Body of pancreas (tissue), 4 donors: Measurements from ENCODE around the gene MAPT.

Experiments
- POLR2A ChIP-seq, 3 donors: fragments of 450-650 bp; IDR thresholded peaks; one replicate each; pipeline ENCODE4 v1.6.1; 2016; ENCODE audit warnings: antibody characterized with exemption in 3 of 3, mild to moderate bottlenecking in 2 of 3
- TF ChIP-seq, protein P1 (sequence below), 7 experiments: fragments of 450-650 bp in 4 of 7; fragments of 200-600 bp in 3 of 7; sonication (generic) in 3 of 7; IDR thresholded peaks; one replicate each; pipeline ENCODE4 v1.5.1; 2016 to 2019; ENCODE audit warnings: antibody characterized with exemption in 7 of 7

DNA sequence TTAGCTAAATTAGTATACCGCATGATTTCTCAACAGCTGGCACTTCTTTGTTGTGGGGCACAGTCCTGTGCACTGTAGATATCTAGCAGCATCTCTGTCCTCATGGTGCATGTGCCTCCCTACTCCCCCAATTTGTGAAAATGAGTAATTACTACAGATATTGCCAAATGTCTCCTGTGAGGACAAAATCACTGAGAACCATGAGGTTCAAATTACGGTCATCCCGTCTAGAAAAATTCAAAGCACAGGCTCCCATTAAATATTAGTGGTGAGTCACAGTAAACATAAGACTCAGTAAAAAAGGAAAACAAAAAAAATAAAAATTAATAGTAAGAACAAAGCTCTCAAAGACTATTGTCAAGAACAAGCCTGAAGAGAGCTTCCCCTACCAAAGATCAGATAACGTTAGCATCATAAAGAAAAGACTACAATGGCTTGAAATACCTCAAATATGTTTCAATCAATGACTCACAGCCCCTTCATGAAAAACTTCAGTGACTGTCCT lies 162.5 kb downstream of the MAPT start:
- TF ChIP-seq, protein P1, sequence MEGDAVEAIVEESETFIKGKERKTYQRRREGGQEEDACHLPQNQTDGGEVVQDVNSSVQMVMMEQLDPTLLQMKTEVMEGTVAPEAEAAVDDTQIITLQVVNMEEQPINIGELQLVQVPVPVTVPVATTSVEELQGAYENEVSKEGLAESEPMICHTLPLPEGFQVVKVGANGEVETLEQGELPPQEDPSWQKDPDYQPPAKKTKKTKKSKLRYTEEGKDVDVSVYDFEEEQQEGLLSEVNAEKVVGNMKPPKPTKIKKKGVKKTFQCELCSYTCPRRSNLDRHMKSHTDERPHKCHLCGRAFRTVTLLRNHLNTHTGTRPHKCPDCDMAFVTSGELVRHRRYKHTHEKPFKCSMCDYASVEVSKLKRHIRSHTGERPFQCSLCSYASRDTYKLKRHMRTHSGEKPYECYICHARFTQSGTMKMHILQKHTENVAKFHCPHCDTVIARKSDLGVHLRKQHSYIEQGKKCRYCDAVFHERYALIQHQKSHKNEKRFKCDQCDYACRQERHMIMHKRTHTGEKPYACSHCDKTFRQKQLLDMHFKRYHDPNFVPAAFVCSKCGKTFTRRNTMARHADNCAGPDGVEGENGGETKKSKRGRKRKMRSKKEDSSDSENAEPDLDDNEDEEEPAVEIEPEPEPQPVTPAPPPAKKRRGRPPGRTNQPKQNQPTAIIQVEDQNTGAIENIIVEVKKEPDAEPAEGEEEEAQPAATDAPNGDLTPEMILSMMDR (IDR thresholded peaks at IDR 0.05): no peak
- no peak for TF ChIP-seq POLR2A (IDR thresholded peaks at IDR 0.05)
